HG03095 (cell line): ENCODE measurements around the gene KRT1.

Source experiments
- ATAC-seq: cut with Tn5 transposase; IDR thresholded peaks from one replicate; pipeline ENCODE4 v1.9.1; 2021; ENCODE audit warnings: moderate library complexity; ENCODE audit not compliant: unreplicated experiment

The KRT1 gene

DNA sequence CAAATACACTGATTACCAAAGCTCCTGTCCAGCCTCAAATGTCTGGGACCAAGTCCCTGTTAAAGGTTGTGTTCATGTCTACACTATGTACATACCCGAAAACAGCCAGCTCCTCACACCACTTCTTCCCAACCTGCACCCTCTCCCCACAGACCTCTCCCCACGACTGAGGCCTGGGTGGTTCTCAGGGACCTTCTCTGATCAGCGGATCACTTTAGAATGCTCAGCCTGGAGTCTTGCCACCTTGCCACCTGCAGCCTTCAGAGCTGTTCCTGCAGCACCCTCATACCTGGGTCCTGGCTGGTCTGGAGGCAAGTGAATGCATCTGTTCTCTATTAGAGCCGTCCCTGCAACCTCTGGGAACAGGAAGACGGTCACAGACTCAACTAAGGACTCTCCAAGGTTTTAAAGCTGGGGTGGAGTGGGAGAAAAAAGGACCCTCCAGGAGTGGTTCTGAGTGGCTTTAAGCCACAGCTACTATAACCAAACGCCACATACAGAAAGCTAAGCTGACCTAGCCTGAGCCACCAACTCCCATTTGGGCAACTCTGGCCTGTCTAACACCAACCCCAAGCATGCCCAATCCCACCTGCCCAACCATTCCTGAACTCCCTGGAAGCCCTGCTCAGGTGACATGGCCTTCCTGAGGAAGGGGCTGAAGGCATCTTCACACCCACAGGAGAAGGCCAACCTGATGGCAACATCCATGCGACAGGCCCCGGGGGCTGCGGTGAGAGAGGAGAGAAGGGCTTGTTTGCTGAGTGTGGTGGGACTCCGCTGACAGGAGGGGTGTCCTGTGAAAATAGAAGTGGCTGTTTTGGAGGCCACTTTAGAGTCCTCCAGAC, 36.8 kb downstream of the KRT1 start:
- ATAC-seq, result no peak

DNA sequence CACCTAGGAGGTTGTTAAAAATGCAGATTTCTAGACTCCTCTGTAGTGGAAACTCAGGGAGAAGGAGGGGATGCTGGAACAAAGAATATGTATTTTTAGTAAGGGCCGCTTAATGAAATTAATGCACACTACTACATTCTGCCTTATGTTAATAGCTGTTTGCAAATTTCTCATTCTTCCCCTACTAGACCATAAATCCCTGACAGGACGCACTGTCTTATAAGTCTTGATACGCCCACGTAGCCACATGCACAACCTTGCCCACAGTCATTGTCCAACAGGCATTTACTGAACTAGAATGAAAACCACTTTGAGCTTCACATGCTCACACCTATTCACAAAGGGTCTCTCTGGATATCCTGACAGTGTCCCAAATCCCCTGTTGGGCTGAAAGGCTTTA, 38.7 kb downstream of the KRT1 start:
- ATAC-seq, result no peak

DNA sequence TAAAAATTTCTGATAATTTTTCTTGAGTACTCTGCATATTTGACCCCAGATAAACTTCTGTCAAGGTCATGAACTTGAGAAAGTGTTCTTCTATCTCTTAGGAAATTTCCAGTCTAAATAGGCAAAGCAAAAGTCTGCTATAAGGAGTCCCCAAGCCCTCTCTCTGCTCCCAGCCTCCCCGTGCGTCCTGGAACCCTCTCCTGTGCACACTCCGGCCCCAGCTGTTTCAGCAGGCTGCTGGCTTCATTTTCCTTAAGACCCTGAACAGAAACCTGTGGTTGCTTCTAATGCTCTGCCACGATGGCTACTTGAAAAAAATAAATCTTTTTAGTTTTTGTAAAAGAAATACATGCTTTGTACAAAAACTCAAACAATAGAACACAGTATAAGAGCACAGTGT, 42.9 kb downstream of the KRT1 start:
- no peak for ATAC-seq

DNA sequence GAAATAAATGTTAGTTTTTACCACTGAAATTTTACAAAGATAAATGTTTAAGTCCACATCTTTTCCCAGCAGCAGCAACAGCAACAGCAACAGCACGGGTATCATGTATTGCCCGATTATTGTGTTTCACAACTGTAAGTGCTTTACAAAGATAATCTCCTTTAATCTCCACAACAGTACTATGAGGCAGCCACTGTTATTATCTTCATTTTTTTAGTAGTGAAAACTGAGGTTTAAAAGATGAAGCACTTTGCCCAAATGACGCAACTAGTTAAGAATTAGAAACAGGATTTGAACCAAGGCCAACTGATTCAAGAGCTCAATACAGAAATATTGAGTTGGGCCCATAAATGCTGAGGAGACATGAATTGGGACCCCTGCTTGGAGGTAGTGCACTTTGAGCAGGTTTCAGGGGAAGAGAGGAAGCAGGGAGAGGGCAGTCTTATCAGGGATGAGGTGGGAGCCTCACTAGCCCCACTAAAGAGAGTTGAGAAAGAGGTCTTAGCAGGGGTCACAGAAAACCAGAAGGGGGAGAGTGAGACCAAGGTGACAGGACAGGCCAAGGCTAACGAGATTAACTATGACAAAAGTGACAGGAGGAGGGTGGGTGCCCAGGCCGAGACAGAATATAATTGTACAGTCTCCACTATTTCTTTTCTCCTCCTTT, 43.5 kb downstream of the KRT1 start:
- no peak for ATAC-seq

DNA sequence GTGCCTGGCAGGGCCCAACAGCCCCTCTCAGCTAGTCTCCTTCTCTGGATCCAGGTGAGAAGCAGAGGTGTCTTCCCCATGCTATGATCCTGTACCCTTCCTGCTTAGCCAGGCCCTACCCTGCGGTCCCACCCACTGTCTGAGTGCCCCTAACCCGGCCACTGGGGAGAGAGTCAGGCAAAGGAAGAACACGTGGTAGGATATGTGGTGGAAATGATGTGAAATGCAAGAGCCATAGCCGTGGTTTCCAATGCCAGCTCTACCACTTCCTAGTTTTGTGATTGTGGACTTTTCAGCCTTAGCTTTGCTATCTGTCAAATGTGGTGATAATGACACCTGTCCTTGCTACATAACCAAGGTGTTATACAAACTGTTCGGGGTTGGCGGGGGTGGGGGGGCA, 44.0 kb downstream of the KRT1 start:
- no peak for ATAC-seq

DNA sequence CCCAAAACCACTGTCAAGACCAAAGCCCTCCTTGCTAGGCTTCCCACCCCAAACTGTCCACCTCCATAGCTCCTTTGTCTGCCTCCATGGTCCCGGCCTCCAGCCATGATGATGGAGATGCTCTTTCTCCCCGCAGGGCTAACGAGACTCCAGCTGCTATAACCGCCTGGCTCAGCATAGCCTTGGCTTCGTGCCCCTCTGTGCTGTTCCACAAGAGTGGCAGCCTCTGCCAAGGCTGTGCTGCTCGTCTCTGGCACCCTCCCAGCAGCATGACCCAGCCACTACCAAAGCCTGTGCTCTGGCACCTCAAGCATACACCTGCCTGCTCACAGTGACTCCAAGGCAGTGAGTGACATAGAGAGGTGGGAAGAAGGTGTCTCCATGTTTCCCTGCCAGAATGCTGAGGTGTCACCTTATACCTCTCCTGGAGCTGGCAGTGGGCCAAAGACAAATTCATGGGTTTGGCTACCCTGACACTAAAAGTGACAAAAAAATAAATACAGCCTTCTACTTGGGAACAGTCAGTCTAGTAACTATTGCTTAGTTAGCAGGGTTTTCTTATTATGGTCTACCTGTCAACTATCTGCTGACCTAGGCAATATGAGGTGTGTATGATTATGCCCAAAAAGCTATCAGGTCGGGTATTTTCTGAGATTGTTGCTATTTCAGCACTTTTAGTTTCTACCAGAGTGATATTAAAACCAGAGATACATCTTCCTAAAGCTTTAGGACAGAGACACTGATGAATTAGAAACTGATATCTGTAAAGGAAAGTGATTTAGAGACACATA, 45.7 kb downstream of the KRT1 start:
- no peak for ATAC-seq

DNA sequence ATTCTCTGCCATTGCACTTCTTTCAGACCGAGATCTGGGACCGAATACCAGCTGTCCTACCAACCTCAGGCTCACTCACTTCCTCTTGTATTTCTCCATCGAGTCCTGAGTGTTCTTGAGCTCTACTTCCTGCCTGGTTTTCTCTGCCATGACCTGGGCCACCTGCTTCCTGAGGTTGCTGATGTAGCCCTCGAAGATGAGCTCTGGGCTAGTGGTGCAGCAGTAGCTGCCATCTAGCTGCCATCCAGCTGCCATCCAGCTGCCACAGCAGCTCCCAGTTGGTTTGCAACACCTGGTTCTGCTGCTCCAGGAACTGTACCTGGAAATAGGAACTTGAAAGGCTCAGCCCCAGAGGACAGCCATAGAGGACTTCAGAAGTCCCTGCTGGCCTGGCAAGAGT, 46.8 kb downstream of the KRT1 start:
- ATAC-seq, result no peak

DNA sequence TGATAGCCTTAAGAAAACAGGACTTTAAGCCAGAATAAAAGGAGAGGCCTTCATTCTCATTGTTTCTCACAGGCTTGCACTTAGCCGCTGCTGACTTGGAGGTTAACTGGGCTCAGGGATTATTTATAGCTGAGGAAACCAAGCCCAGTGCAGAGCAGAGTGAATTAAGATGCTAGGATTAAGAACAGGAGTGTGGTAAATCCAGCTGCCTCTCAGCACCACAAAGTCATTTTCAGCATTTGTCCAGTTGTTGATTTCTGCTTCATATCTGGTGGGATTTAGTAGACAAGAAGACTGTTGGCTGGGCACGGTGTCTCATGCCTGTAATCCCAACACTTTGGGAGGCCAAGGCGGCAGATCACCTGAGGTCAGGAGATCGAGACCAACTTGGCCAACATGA, 47.6 kb downstream of the KRT1 start:
- no peak for ATAC-seq

DNA sequence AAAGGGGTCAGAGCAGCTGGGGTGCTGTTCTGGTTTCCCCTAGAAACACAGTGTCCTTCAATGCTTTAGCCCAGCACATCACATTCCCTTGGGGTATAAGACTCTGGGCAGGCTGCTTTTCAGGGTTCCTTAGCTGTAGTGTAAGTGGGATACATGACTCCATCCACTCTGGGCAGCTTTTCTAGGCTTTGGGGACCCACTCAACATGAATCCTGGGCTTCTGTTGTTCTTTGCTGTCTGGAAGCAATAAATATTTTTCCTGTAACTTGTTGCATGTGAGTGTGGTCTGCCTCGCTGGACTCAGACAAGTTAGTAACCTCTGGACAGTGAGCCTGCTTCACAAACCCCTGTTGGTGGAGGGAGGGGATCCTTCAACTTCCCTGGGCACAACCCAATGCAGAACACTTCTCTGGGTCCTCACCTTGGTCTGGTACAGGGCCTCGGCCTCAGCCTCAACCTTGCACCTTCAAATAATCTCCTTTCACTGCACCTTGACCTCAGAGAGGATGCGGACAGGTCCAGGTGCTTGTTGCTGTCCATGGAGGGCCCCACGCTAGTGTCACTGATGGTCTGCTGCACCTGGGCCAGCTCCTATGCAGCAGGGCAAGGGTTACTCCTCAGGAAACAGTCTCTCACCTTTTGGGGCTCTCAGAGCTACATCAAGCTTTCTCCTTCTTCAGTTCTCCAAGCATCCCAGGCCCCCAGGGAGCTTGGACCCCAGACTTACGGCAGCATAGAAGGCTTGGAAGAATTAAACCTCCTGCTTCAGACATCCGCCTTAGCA, 48.3 kb downstream of the KRT1 start:
- ATAC-seq, result no peak

DNA sequence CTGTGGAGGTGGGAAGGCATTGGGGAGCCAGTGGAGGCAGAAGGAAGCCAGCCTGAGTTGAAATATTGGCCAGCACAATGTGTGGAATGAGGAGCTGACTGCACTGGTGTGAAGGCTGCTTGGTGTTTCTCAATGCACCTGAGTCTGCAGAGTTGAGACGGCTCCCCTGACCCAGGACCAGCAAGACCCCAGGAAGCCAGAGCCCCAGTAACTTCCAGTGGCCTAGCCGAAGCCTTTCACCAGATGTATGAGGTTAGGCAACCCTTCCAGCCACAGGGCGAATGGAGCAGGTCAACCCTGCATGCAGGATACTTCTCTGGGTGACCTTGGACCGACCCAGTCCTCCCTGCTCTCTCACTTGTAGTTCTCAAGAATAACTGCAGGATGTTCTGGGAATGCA, 48.9 kb downstream of the KRT1 start:
- no peak for ATAC-seq

DNA sequence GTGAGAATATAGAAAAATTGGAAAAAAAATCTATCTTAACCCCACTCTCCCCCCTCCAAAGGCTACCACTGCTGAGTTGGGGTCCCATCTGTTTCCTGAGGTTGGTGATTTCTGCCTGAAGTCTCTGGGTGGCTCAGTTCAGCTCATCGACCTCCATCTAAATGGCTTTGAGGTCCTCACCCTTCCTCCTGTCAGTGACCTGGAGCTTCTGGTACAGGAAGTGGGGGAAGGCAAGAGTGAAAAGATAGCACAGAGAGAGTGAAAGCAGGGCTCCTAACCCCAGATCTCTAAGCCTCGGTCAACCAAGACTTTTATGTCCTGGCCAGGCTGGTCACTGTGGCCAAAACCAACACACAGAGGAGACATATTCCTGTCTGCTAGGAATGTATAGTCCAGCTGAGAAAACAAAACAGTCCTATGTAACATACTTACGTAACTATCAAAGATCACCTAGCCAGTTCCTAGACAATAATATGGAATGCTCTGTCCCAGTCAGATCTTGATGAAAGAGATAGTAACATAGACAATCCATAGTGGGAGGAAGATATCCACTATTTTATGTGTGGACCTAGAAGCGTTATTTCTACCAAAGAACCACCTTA, 49.5 kb downstream of the KRT1 start:
- ATAC-seq, result no peak

DNA sequence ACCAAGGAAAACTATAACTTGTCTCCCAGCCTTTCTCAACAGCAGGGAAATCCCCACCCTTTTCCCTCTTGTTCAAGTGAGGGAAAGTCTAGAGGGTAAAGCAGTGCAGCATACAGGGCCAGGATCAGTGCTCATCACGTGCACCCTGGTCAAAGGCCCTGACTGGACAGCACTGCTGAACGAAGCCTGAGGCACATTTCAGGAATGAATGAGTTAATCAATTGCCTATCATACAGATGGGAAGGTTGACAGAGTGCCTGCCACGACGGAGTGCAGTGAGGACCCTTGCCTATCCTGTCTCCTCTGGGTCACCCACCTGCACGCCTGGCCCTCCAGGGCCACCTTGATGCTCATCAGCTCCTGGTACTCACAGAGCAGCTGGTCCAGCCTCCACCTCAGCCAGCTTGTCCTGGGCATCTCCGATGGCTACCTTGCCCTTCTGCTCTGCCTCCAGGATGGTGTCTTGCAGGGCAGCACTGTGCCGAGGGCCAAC, 50.2 kb downstream of the KRT1 start:
- ATAC-seq, result no peak

DNA sequence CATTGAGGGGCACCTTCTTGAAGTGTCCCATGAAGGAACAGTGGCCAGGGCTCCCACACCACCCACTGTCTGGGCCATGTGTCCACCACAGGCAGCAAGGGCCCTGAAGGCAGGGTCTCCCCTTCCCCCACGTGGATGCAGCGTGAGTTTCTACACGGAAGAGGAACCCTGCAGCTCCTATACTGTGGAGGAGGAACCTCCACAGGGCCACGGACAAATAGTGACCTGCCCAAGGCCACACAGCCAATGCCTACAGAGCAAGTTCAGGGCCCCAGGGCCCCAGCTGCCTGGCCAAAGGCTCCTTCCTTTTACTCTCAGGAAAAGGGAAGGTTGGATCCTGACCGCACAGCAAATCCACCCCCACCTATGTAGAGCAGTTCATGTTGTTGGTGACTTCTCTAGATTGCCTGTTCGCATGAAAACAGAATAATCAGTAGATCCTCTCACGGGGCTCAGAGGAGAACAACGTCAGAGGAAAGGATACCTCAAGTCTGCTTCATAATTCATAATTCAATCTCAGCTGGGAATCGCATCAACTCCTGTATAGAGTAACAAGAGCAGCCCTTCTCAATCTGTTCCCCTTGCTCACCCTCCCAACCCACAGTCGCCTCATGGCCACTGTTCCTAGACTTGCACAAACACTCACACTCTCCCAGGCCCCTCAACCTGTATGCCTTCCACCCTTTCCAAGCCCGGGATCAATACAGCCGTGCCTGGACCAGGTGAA, 50.8 kb downstream of the KRT1 start:
- no peak for ATAC-seq

DNA sequence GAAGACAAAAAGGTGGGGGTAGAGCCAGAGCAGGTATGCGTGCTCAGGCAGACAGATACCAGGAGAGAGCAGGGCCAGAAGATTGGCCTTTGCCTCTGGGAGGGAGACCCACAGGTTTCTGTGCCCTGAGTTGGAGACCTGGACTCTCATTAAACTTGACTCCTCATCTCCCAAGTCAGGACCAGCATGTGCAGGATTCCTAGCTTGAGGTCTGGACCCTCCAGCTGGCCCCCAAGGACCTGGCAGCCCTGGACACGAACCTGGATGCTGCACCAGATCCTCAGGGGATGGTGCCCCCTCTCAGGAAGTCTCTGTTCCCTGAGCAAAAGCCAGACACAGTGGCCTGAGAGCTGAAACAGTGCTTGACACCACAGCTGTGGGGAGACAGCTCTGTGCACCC, 51.4 kb downstream of the KRT1 start:
- ATAC-seq, result no peak

DNA sequence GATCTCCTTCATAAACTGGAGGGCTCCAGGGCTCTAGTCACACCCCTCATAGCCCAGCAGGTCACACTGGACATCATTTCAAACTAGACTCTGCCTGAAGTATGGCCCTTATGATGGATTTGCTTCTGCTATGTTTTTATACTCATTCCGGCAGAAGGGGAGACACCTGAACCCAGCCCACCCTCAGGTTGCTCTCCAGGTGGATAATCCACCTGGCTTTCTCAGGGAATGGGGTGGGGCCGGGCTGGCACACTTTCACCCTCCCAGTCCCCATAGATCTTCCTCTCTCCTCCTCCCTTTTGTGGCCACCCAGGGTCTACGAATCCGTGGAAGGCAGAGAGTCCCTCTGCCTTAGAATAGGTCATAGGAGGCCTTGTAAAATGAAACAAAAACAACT, 52.1 kb downstream of the KRT1 start:
- no peak for ATAC-seq

DNA sequence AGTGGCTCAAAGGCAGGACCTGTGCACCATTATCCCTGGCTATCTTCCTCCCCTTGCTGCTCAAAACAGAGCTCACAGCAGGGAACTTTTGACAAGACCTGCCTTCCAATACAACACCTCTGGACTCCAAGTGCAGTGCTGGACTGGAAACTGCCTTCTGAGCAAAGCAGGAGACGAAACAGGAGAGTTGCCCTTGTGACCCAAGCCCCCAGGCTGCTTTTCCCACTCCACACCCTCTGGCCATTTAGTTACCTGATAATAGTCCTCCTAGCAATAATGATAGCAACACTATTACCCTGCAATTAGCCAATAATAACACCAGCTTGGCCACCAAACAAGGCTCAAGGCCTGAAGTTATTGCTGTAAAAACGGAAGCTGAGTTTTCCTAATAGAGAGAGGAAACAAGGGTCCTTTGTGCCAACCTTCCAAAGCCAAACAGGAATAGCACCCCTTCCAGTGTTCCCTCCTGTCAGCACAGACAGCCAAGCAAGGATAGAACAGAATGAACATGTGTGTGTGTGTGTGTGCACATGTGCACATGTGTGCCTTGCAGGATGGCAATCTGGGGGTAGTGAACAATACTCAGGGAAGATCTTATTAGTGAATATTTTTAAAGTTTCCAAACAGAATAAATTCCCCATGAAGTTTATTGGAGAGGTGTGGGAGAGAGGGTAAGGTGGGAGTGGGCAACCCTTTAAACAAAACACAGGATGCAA, 52.7 kb downstream of the KRT1 start:
- no peak for ATAC-seq
